IPS DF 6.9 (cell line): ENCODE results near the gene CYP27A1.
"Not testable (repeated sequence)": the region's sequence is repeated elsewhere in the genome, so short reads cannot be mapped to it uniquely, and the experiment has no call there.

Experiments
- DNase-seq: peaks from one replicate; pipeline ENCODE4 v3.0.0-alpha.2; 2013; ENCODE audit warnings: low read depth, low spot score
- H3K27ac ChIP-seq: one replicate; pipeline ENCODE4 v1.5.1; 2013; ENCODE audit warnings: low read length, control low read depth
- H3K27me3 ChIP-seq: 2 replicates; pipeline ENCODE4 v1.6.1; 2013; ENCODE audit warnings: mild to moderate bottlenecking, low read length; ENCODE audit not compliant: control insufficient read depth, insufficient read depth
- H3K36me3 ChIP-seq: 2 replicates; pipeline ENCODE4 v1.6.1; 2013; ENCODE audit warnings: low read length; ENCODE audit not compliant: control insufficient read depth, insufficient read depth
- H3K4me1 ChIP-seq: 2 replicates; pipeline ENCODE4 v1.6.1; 2013; ENCODE audit warnings: low read length; ENCODE audit not compliant: control insufficient read depth, insufficient read depth
- H3K4me3 ChIP-seq: 2 replicates; pipeline ENCODE4 v1.5.1; 2013; ENCODE audit warnings: mild to moderate bottlenecking, low read length
- H3K9me3 ChIP-seq: 2 replicates; pipeline ENCODE4 v1.6.1; 2013; ENCODE audit warnings: low read length, inconsistent platforms; ENCODE audit not compliant: control insufficient read depth, insufficient read depth
- WGBS: extraction: QIAGEN DNeasy Blood & Tissue Kit; methylation state at CpG from one replicate; pipeline ENCODE4 v1.1.7; 2013; ENCODE audit warnings: mixed read lengths, missing lambda C conversion rate; ENCODE audit not compliant: insufficient read length, insufficient coverage; 5-methylcytosine and 5-hydroxymethylcytosine counted together

Gene CYP27A1

GRCh38 chr2:218831378-218831990 lies 49.5 kb downstream of the CYP27A1 start, which contains the start of gene PRKAG3:
Gene PRKAG3 (minus strand): TSS chr2:218831803.
- H3K9me3 ChIP-seq: no peaks in the 10 kb centered on the region
- H3K27me3 ChIP-seq: no peaks in the 10 kb centered on the region
- no peak for DNase-seq
- WGBS: no CpG with 5 or more reads among the region's 18 CpGs
- no peaks in the 10 kb centered on the region for H3K4me1 ChIP-seq
- no peak within 1 kb of the TSS for H3K27ac ChIP-seq
- H3K36me3 ChIP-seq: no peaks in the 10 kb centered on the region
- no peak within 1 kb of the TSS for H3K4me3 ChIP-seq

- no peaks in the 10 kb centered on the region for H3K27me3 ChIP-seq
- no CpG with 5 or more reads among the region's 3 CpGs for WGBS
- H3K9me3 ChIP-seq: no peaks in the 10 kb centered on the region
- DNase-seq: no peak
- no peaks in the 10 kb centered on the region for H3K4me1 ChIP-seq
- H3K4me3 ChIP-seq: no peak overlapping the region
- no peaks in the 10 kb centered on the region for H3K36me3 ChIP-seq
- H3K27ac ChIP-seq: no peak overlapping the region
These were observed 50.1 kb downstream of the CYP27A1 start for GRCh38 chr2:218832081-218832480.

- H3K4me1 ChIP-seq: no peaks in the 10 kb centered on the region
- H3K9me3 ChIP-seq: no peaks in the 10 kb centered on the region
- no peak overlapping the region for H3K4me3 ChIP-seq
- no CpG with 5 or more reads among the region's 3 CpGs for WGBS
- no peaks in the 10 kb centered on the region for H3K36me3 ChIP-seq
- H3K27me3 ChIP-seq: no peaks in the 10 kb centered on the region
- no peak overlapping the region for H3K27ac ChIP-seq
- no peak for DNase-seq
These were observed 50.6 kb downstream of the CYP27A1 start for GRCh38 chr2:218832520-218832919.

GRCh38 chr2:218833023-218833609 lies 51.2 kb downstream of the CYP27A1 start:
- no peaks in the 10 kb centered on the region for H3K4me1 ChIP-seq
- no peaks in the 10 kb centered on the region for H3K27me3 ChIP-seq
- no peak overlapping the region for H3K27ac ChIP-seq
- no peaks in the 10 kb centered on the region for H3K9me3 ChIP-seq
- no CpG with 5 or more reads among the region's 4 CpGs for WGBS
- DNase-seq: no peak
- H3K4me3 ChIP-seq: no peak overlapping the region
- H3K36me3 ChIP-seq: no peaks in the 10 kb centered on the region

- DNase-seq: no peak
These were observed 52.7 kb downstream of the CYP27A1 start for GRCh38 chr2:218834685-218835084.

GRCh38 chr2:218837495-218837894 lies 55.5 kb downstream of the CYP27A1 start:
- DNase-seq: no peak
- H3K27me3 ChIP-seq: no peaks in the 10 kb centered on the region
- no CpG with 5 or more reads among the region's 2 CpGs for WGBS
- no peak overlapping the region for H3K4me3 ChIP-seq
- no peaks in the 10 kb centered on the region for H3K4me1 ChIP-seq
- H3K36me3 ChIP-seq: no peaks in the 10 kb centered on the region
- H3K27ac ChIP-seq: no peak overlapping the region
- no peaks in the 10 kb centered on the region for H3K9me3 ChIP-seq

More at GRCh38 chr2:218834685-218835084, 52.7 kb downstream of the CYP27A1 start:
- H3K9me3 ChIP-seq: no peaks in the 10 kb centered on the region
- no CpG with 5 or more reads among the region's 4 CpGs for WGBS
- H3K36me3 ChIP-seq: no peaks in the 10 kb centered on the region
- H3K4me1 ChIP-seq: no peaks in the 10 kb centered on the region
- H3K27ac ChIP-seq: no peak overlapping the region
- no peak overlapping the region for H3K4me3 ChIP-seq
- no peaks in the 10 kb centered on the region for H3K27me3 ChIP-seq

GRCh38 chr2:218839430-218839829 lies 57.5 kb downstream of the CYP27A1 start:
- Histone ChIP-seq H3K9me3 (no peaks in the 10 kb centered on the region), H3K4me3 (no peak overlapping the region), H3K4me1 (no peaks in the 10 kb centered on the region), H3K36me3 (no peaks in the 10 kb centered on the region), H3K27ac (no peak overlapping the region), H3K27me3 (no peaks in the 10 kb centered on the region)
- no CpG with 5 or more reads among the region's 4 CpGs for WGBS
- DNase-seq: no peak

GRCh38 chr2:218839888-218840287 lies 57.9 kb downstream of the CYP27A1 start:
- DNase-seq: no peak

GRCh38 chr2:218844334-218844733 lies 62.4 kb downstream of the CYP27A1 start:
- H3K4me3 ChIP-seq, H3K27ac ChIP-seq, H3K4me1 ChIP-seq, H3K27me3 ChIP-seq, DNase-seq, H3K36me3 ChIP-seq, H3K9me3 ChIP-seq: not testable (repeated sequence)
- WGBS: no CpG with 5 or more reads among the region's 5 CpGs

More at GRCh38 chr2:218839888-218840287, 57.9 kb downstream of the CYP27A1 start:
- no peak overlapping the region for H3K27ac ChIP-seq
- H3K9me3 ChIP-seq: no peaks in the 10 kb centered on the region
- WGBS: no CpG with 5 or more reads among the region's 1 CpG
- no peaks in the 10 kb centered on the region for H3K4me1 ChIP-seq
- no peak overlapping the region for H3K4me3 ChIP-seq
- no peaks in the 10 kb centered on the region for H3K36me3 ChIP-seq
- H3K27me3 ChIP-seq: no peaks in the 10 kb centered on the region

- not testable (repeated sequence) for H3K27ac ChIP-seq, H3K27me3 ChIP-seq, H3K4me1 ChIP-seq, H3K9me3 ChIP-seq, DNase-seq, H3K36me3 ChIP-seq, H3K4me3 ChIP-seq
- WGBS: no CpG with 5 or more reads among the region's 18 CpGs
These were observed 65.0 kb downstream of the CYP27A1 start for GRCh38 chr2:218846963-218847362.

- peaks cover 18% of the 10 kb centered on the region for H3K27me3 ChIP-seq
- no peak overlapping the region for H3K27ac ChIP-seq
- no CpG with 5 or more reads among the region's 7 CpGs for WGBS
- no peaks in the 10 kb centered on the region for H3K36me3 ChIP-seq
- no peaks in the 10 kb centered on the region for H3K9me3 ChIP-seq
- H3K4me1 ChIP-seq: peaks cover 3% of the 10 kb centered on the region
- DNase-seq: no peak
- H3K4me3 ChIP-seq: no peak overlapping the region
These were observed 67.8 kb downstream of the CYP27A1 start for GRCh38 chr2:218849721-218850120.
